Natural killer cell treated with Interleukin-12 subunit alpha and Interleukin-12 subunit beta and Interleukin-15 and Interleukin-18, amount 100 ng/mL, for 72 hours (primary cell): ENCODE results near the gene CHSY3. TPM values are rescaled to one million over a fixed set of nuclear protein-coding genes. Genes with fewer than 3 reads are reported as not detected.
A peak's percentile ranks its signal among the peaks of the same experiment; 100 is the strongest.

Experiments
- ATAC-seq, 2 donors: fragments of 150-1000 bp; cut with Tn5 transposase in 1 of 2; sonication (Bioruptor Pico), chemical (Tn5 transposase) in 1 of 2; 2 replicates each; pipeline ENCODE4 v1.10.0; 2021
- DNase-seq: peaks from one replicate; pipeline ENCODE4 v3.0.0; 2022; ENCODE audit warnings: low spot score
- H3K27ac Mint-ChIP-seq, 2 donors: 1 replicate in 1 of 2; 2 replicates in 1 of 2; pipeline ENCODE4 v1.8.0; 2022; ENCODE audit warnings: mixed read lengths in 2 of 2, mild to moderate bottlenecking in 1 of 2, moderate library complexity in 1 of 2
- H3K27me3 Mint-ChIP-seq, 2 donors: 1 replicate in 1 of 2; 2 replicates in 1 of 2; pipeline ENCODE4 v1.8.0; 2022; ENCODE audit warnings: mixed read lengths in 2 of 2
- H3K36me3 Mint-ChIP-seq: one replicate; pipeline ENCODE4 v1.8.0; 2022; ENCODE audit warnings: mixed read lengths
- H3K4me1 Mint-ChIP-seq, 2 donors: 1 replicate in 1 of 2; 2 replicates in 1 of 2; pipeline ENCODE4 v1.8.0; 2022; ENCODE audit warnings: low read depth in 2 of 2, mixed read lengths in 2 of 2, mild to moderate bottlenecking in 1 of 2
- H3K4me3 Mint-ChIP-seq: one replicate; pipeline ENCODE4 v1.8.0; 2022; ENCODE audit warnings: mixed read lengths
- H3K9me3 Mint-ChIP-seq: 2 replicates; pipeline ENCODE4 v1.8.0; 2022; ENCODE audit warnings: mixed read lengths
- total RNA-seq, 2 donors: library from RNA; stranded (reverse); gene quantifications; one replicate each; pipeline ENCODE4 v1.2.3, GENCODE V29; 2022

Gene CHSY3
- total RNA-seq, 2 donors from 2014 or later = 0.19 to 2.3 TPM

DNA sequence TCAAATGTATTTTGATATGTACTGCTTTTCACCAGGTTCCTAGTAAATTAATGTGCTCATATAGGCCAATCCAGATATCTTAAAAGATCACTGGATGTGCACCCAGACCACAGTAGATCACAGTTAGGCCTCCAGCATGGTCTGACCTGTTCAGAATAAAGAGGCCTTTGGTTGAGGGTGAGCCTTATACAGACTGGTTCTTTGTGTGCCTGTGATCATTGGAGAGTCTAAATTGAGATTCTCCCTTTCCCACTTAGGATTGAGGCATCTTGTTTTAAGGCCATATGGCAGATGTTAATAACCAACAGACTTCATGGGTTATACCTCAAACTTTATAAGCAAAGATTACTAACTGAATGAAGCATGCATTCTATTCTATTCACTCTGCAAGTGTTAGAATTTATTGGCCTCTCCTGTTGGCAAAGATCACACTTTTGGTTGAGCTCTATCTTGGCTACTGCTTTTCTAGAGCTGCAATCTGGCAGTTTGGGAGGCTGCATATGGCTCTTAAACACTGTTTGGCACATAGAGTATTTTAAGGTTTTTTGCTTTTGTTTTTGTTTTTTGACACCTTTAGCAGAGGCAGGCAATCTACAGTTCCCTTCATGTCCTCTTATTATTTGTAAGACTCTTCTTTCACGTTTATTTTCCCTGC, 8.5 kb downstream of the CHSY3 start:
- Mint-ChIP-seq H3K9me3 (no peaks in the 10 kb centered on the region), H3K27me3 (peaks cover 4% of the 10 kb centered on the region in 2 donors), H3K4me3 (no peak overlapping the region), H3K27ac (peak overlapping the region in 1 of 2 donors; percentile 13), H3K36me3 (no peaks in the 10 kb centered on the region), H3K4me1 (peaks cover 0 to 5% of the 10 kb centered on the region in 2 donors)
- no peak for ATAC-seq
- no peak for DNase-seq

- H3K36me3 Mint-ChIP-seq = no peaks in the 10 kb centered on the region
- no peak for DNase-seq
- no peak for ATAC-seq
- H3K4me3 Mint-ChIP-seq = peak overlapping the region; percentile 45
- H3K27me3 Mint-ChIP-seq = peaks cover 0 to 4% of the 10 kb centered on the region in 2 donors
- H3K4me1 Mint-ChIP-seq = peaks cover 0 to 5% of the 10 kb centered on the region in 2 donors
- peak overlapping the region in 1 of 2 donors; percentile 61 for H3K27ac Mint-ChIP-seq
- H3K9me3 Mint-ChIP-seq = peaks cover 3% of the 10 kb centered on the region
These were observed 11.2 kb downstream of the CHSY3 start for GRCh38 chr5:129915415-129915814.

- Mint-ChIP-seq H3K9me3 (peaks cover 6% of the 10 kb centered on the region), H3K27me3 (peaks cover 0 to 4% of the 10 kb centered on the region in 2 donors), H3K4me1 (peaks cover 0 to 4% of the 10 kb centered on the region in 2 donors), H3K27ac (peak overlapping the region in 1 of 2 donors; percentile 37), H3K36me3 (no peaks in the 10 kb centered on the region), H3K4me3 (no peak overlapping the region)
- DNase-seq (no peak), ATAC-seq (no peak)
These were observed 13.0 kb downstream of the CHSY3 start for GRCh38 chr5:129917224-129917623.

GRCh38 chr5:129921204-129921603, 16.9 kb downstream of the CHSY3 start:
- Mint-ChIP-seq H3K4me3 (no peak overlapping the region), H3K9me3 (peaks cover 6% of the 10 kb centered on the region), H3K27ac (no peak overlapping the region), H3K27me3 (no peaks in the 10 kb centered on the region), H3K4me1 (no peaks in the 10 kb centered on the region), H3K36me3 (no peaks in the 10 kb centered on the region)
- ATAC-seq = no peak
- DNase-seq = no peak

DNA sequence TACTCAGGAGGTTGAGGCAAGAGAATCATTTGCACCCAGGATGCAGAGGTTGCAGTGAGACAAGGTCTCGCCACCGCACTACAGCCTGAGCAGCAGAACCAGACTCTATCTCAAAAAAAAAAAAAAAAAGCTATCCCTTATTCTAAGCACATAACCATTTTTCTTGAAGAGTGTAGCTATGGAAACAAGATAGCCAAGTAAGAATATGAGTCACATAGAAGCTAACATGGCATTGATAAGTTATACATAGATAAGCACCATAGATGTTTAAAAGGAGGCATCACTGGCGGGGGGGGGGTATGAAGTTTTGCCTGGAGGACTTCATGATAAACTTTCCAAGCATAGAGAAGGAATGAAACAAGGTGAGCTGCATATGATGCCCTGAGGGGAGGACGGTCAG, 26.0 kb downstream of the CHSY3 start:
- DNase-seq = no peak
- Mint-ChIP-seq H3K9me3 (peaks cover under 1% of the 10 kb centered on the region), H3K4me1 (no peaks in the 10 kb centered on the region), H3K36me3 (no peaks in the 10 kb centered on the region), H3K27me3 (no peaks in the 10 kb centered on the region), H3K4me3 (no peak overlapping the region), H3K27ac (no peak overlapping the region)
- ATAC-seq = no peak

DNA sequence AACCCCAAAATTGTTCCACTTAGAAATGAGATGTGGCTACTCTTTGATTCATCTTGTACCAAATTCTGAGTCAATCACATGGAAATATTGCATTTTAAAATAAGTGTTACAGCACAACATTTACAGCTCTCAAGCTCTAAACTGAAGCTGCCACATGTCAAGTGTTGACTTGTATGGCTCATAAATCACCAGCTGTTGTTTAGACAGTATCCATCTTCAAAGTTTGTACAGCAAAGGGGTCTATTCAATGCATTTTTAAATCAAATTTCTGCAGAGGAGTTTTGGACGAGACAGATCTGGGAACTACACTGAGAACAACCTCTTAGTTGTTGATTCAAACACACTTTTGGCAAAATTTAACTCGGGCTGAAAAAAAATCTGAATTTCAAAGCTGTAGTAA, 31.4 kb downstream of the CHSY3 start:
- Mint-ChIP-seq H3K27me3 (no peaks in the 10 kb centered on the region), H3K27ac (no peak overlapping the region), H3K4me1 (no peaks in the 10 kb centered on the region), H3K4me3 (no peak overlapping the region), H3K9me3 (peaks cover 13% of the 10 kb centered on the region), H3K36me3 (peaks cover 4% of the 10 kb centered on the region)
- no peak for ATAC-seq
- DNase-seq = no peak

- no peak for ATAC-seq
- Mint-ChIP-seq H3K4me1 (no peaks in the 10 kb centered on the region), H3K36me3 (peaks cover 4% of the 10 kb centered on the region), H3K27ac (no peak overlapping the region), H3K4me3 (no peak overlapping the region), H3K27me3 (no peaks in the 10 kb centered on the region), H3K9me3 (peaks cover 13% of the 10 kb centered on the region)
- no peak for DNase-seq
These were observed 33.8 kb downstream of the CHSY3 start for GRCh38 chr5:129938077-129938476.

- no peaks in the 10 kb centered on the region for H3K36me3 Mint-ChIP-seq
- no peaks in the 10 kb centered on the region for H3K4me1 Mint-ChIP-seq
- H3K27me3 Mint-ChIP-seq = no peaks in the 10 kb centered on the region
- H3K9me3 Mint-ChIP-seq = peaks cover under 1% of the 10 kb centered on the region
- H3K4me3 Mint-ChIP-seq = no peak overlapping the region
- no peak overlapping the region for H3K27ac Mint-ChIP-seq
- no peak for ATAC-seq
- DNase-seq = no peak
These were observed 39.7 kb downstream of the CHSY3 start for GRCh38 chr5:129943936-129944335.

DNA sequence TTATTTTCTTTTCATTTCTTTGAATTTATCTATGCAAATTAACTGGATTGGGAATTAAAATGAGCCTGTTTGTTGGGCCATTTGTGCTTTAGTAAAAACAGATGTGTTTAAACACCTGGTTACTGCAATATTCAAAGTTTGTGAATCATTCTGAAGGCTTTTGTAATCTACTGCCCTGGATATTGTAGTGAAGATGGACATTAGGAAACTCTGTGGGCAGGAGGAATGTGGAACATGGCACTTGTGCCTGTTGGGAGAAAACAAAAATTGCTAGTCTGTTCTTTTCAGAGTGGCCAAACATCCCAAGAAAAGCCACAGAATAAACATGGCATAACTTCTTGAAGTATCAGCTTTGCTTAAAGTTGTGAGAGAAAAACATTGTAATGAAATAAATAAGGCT, 40.8 kb downstream of the CHSY3 start:
- no peaks in the 10 kb centered on the region for H3K9me3 Mint-ChIP-seq
- DNase-seq (no peak), ATAC-seq (no peak)
- no peaks in the 10 kb centered on the region for H3K36me3 Mint-ChIP-seq
- H3K27ac Mint-ChIP-seq = no peak overlapping the region
- H3K4me3 Mint-ChIP-seq = no peak overlapping the region
- H3K27me3 Mint-ChIP-seq = no peaks in the 10 kb centered on the region
- H3K4me1 Mint-ChIP-seq = no peaks in the 10 kb centered on the region

DNA sequence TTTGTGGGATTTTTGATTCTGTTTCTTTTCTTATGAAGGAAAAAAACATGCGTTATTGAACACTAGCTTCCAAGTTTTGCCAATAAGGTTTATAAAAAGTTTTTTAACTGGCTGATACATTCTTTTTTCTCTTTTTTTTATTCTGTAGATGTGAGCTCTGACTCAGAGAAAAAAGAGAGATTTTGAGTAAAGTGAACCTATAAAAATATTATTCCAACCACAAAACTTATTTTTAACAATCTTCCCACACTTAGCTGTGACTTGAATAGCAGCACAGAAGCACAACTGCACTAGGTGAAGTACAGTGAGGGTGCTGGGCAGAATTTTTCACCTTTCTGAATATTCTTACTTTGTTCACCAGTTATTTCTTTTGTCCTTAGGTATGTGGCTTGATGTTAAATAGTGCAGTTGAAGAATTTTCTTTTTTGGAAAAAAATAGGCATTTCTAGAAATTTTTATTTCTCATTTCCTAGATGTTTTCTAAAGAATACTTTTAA, 41.6 kb downstream of the CHSY3 start:
- H3K9me3 Mint-ChIP-seq = no peaks in the 10 kb centered on the region
- H3K27me3 Mint-ChIP-seq = no peaks in the 10 kb centered on the region
- DNase-seq (no peak), ATAC-seq (no peak)
- no peaks in the 10 kb centered on the region for H3K4me1 Mint-ChIP-seq
- H3K27ac Mint-ChIP-seq = no peak overlapping the region
- H3K4me3 Mint-ChIP-seq = no peak overlapping the region
- no peaks in the 10 kb centered on the region for H3K36me3 Mint-ChIP-seq

DNA sequence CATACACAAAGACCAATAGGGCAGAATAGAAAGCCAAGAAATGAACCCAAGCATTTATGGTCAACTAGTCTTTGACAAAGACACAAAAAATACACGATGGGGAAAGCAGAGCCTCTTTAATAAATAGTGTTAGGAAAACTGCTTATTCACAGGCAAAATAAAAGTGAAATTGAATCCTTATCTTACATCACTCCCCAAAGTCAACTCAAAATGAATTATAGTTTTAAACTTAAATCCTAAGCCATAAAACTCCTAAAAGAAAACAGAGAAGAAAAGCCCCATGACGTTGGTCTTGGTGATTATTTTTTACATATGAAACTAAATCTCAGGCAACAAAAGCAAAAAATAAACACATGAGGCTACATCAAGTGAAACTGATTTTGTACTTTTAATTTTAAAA, 46.8 kb downstream of the CHSY3 start:
- no peaks in the 10 kb centered on the region for H3K27me3 Mint-ChIP-seq
- H3K36me3 Mint-ChIP-seq = no peaks in the 10 kb centered on the region
- no peak overlapping the region for H3K27ac Mint-ChIP-seq
- DNase-seq (no peak), ATAC-seq (no peak)
- H3K9me3 Mint-ChIP-seq = peaks cover 4% of the 10 kb centered on the region
- no peak overlapping the region for H3K4me3 Mint-ChIP-seq
- no peaks in the 10 kb centered on the region for H3K4me1 Mint-ChIP-seq

DNA sequence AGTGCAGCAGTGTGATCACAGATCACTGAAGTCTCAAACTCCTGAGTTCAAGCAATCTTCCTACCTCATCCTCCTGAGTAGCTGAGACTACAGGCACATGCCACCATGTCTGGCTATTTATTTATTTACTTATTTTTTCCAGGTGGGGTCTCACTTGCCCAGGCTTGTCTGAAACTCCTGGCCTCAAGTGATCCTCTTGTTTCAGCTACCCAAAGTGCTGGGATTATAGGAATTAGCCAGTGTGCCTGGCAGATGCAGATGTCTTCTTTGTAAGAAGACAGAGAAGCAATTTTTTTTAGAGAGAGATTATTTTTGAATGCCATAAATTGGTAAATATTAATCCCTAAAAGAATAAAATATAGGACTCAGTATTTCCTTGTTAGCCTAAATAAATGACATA, 54.3 kb downstream of the CHSY3 start:
- Mint-ChIP-seq H3K4me1 (no peaks in the 10 kb centered on the region), H3K4me3 (no peak overlapping the region), H3K36me3 (no peaks in the 10 kb centered on the region), H3K27me3 (no peaks in the 10 kb centered on the region), H3K27ac (no peak overlapping the region), H3K9me3 (peaks cover 18% of the 10 kb centered on the region)
- ATAC-seq (no peak), DNase-seq (no peak)

DNA sequence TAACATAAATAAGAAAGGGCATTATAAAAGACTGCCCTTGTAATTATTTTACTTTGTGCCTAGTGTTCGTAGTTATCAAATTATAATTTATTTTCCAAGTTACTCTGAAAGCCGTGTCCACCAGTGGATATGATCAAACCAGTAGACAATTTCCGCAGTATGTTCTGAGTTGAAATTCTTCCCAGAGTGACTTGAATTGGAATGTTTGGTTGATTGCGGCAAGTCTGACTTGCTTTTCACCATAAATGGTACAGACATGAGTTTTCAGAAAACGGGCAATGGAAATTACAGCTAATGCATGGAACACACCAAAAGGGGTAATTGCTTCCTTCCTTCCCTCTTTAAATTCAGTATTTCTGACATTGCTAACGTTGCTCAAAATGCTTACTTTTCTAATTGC, 56.6 kb downstream of the CHSY3 start:
- ATAC-seq = no peak
- no peak overlapping the region for H3K27ac Mint-ChIP-seq
- H3K36me3 Mint-ChIP-seq = no peaks in the 10 kb centered on the region
- H3K4me3 Mint-ChIP-seq = no peak overlapping the region
- peaks cover 18% of the 10 kb centered on the region for H3K9me3 Mint-ChIP-seq
- DNase-seq = no peak
- H3K4me1 Mint-ChIP-seq = no peaks in the 10 kb centered on the region
- no peaks in the 10 kb centered on the region for H3K27me3 Mint-ChIP-seq

- Mint-ChIP-seq H3K36me3 (no peaks in the 10 kb centered on the region), H3K4me3 (no peak overlapping the region), H3K4me1 (no peaks in the 10 kb centered on the region), H3K9me3 (peaks cover 18% of the 10 kb centered on the region), H3K27me3 (no peaks in the 10 kb centered on the region), H3K27ac (no peak overlapping the region)
- no peak for DNase-seq
- no peak for ATAC-seq
These were observed 58.2 kb downstream of the CHSY3 start for GRCh38 chr5:129962506-129962905.

- no peaks in the 10 kb centered on the region for H3K36me3 Mint-ChIP-seq
- no peak for DNase-seq
- no peak overlapping the region for H3K4me3 Mint-ChIP-seq
- H3K27ac Mint-ChIP-seq = no peak overlapping the region
- peaks cover 13% of the 10 kb centered on the region for H3K9me3 Mint-ChIP-seq
- no peaks in the 10 kb centered on the region for H3K4me1 Mint-ChIP-seq
- no peaks in the 10 kb centered on the region for H3K27me3 Mint-ChIP-seq
- no peak for ATAC-seq
These were observed 59.1 kb downstream of the CHSY3 start for GRCh38 chr5:129963359-129963758.
